HepG2 (cell line): ENCODE measurements around the gene CARMIL3. TPM values are rescaled to one million over a fixed set of nuclear protein-coding genes. Genes with fewer than 3 reads are reported as not detected.

Experiments
- AFF4 ChIP-seq: sonication (generic); formaldehyde crosslinking; IDR thresholded peaks from 2 replicates; pipeline ENCODE4 v1.4.0; 2020; ENCODE audit warnings: missing genetic modification reagents
- AHR ChIP-seq: IDR thresholded peaks from 2 replicates; pipeline ENCODE4 v1.6.1; 2018; ENCODE audit warnings: missing genetic modification reagents, missing compliant biosample characterization
- AKAP8 ChIP-seq: sonication (generic); formaldehyde crosslinking; IDR thresholded peaks from 2 replicates; pipeline ENCODE4 v1.5.1; 2020; ENCODE audit warnings: mild to moderate bottlenecking, missing genetic modification reagents
- ASH2L ChIP-seq: fragments of 300-600, 200-600 bp; sonication (generic); IDR thresholded peaks from 2 replicates; pipeline ENCODE4 v1.7.0; 2017; ENCODE audit warnings: low read depth, mild to moderate bottlenecking, moderate library complexity, mixed read lengths, low read length; ENCODE audit not compliant: insufficient read length
- BCLAF1 ChIP-seq: fragments of 450-650 bp; IDR thresholded peaks from 2 replicates; pipeline ENCODE4 v1.6.1; 2017; ENCODE audit warnings: mild to moderate bottlenecking
- BRCA1 ChIP-seq: sonication (generic); formaldehyde crosslinking; IDR thresholded peaks from 2 replicates; pipeline ENCODE4 v1.4.0; 2020; ENCODE audit warnings: missing genetic modification reagents
- CBFB ChIP-seq: sonication (generic); formaldehyde crosslinking; IDR thresholded peaks from 2 replicates; pipeline ENCODE4 v1.4.0; 2020; ENCODE audit warnings: missing genetic modification reagents
- HCFC1 ChIP-seq: fragments of 150-350 bp; IDR thresholded peaks from 2 replicates; pipeline ENCODE4 v1.6.1; 2014; ENCODE audit warnings: low read depth, low read length
- JUN ChIP-seq: sonication (generic); formaldehyde crosslinking; IDR thresholded peaks from 2 replicates; pipeline ENCODE4 v1.4.0; 2020; ENCODE audit warnings: mild to moderate bottlenecking, missing genetic modification reagents
- MAFG ChIP-seq: sonication (generic); formaldehyde crosslinking; IDR thresholded peaks from 2 replicates; pipeline ENCODE4 v1.5.1; 2020; ENCODE audit warnings: mild to moderate bottlenecking, missing genetic modification reagents
- NR1H2 ChIP-seq: sonication (generic); formaldehyde crosslinking; IDR thresholded peaks from 2 replicates; pipeline ENCODE4 v1.8.1; 2022; ENCODE audit warnings: low read depth, missing genetic modification reagents, borderline replicate concordance
- POLR2A ChIP-seq, 2 experiments: IDR thresholded peaks; 2 replicates each; pipeline ENCODE4 v1.6.1; 2011; ENCODE audit warnings: low read depth in 2 of 2, low read length in 2 of 2, mild to moderate bottlenecking in 1 of 2, moderate library complexity in 1 of 2; ENCODE audit not compliant: insufficient read depth in 1 of 2
- SMARCE1 ChIP-seq: fragments of 450-650 bp; IDR thresholded peaks from 2 replicates; pipeline ENCODE4 v1.6.1; 2017; ENCODE audit warnings: borderline replicate concordance
- SMC3 ChIP-seq: IDR thresholded peaks from 2 replicates; pipeline ENCODE4 v1.6.1; 2011; ENCODE audit warnings: low read length, improper control_type of control experiment
- SOX6 ChIP-seq, 2 experiments: fragments of 450-650 bp in 1 of 2; sonication (generic) in 1 of 2; formaldehyde crosslinking in 1 of 2; IDR thresholded peaks; 2 replicates each; pipeline versions ENCODE4 v1.4.0 to v1.6.1; 2017 to 2020; ENCODE audit warnings: antibody characterized with exemption in 1 of 2, mild to moderate bottlenecking in 1 of 2, missing genetic modification reagents in 1 of 2
- SRSF1 ChIP-seq: fragments of 200-400 bp; formaldehyde crosslinking; optimal IDR thresholded peaks from 2 replicates; pipeline ENCODE3; 2017; ENCODE audit warnings: mild to moderate bottlenecking, low read depth, low read length, moderate library complexity
- STAG1 ChIP-seq: sonication (generic); formaldehyde crosslinking; IDR thresholded peaks from 2 replicates; pipeline ENCODE4 v1.4.0; 2020; ENCODE audit warnings: missing genetic modification reagents
- THRA ChIP-seq: sonication (generic); formaldehyde crosslinking; IDR thresholded peaks from 2 replicates; pipeline ENCODE4 v1.4.0; 2020; ENCODE audit warnings: missing genetic modification reagents, borderline replicate concordance
- ZNF317 ChIP-seq: sonication (generic); formaldehyde crosslinking; IDR thresholded peaks from 2 replicates; pipeline ENCODE4 v1.5.0; 2020; ENCODE audit warnings: mild to moderate bottlenecking, missing genetic modification reagents
- ZNF333 ChIP-seq: sonication (generic); formaldehyde crosslinking; IDR thresholded peaks from 2 replicates; pipeline ENCODE4 v1.4.0; 2020; ENCODE audit warnings: mild to moderate bottlenecking, missing genetic modification reagents, borderline replicate concordance
- ZNF549 ChIP-seq: sonication (generic); formaldehyde crosslinking; IDR thresholded peaks from 2 replicates; pipeline ENCODE4 v1.5.0; 2020; ENCODE audit warnings: missing genetic modification reagents
- ZNF639 ChIP-seq: conservative IDR thresholded peaks from 2 replicates; pipeline ENCODE4 v1.6.1; 2018; ENCODE audit warnings: missing genetic modification reagents
- polyA plus RNA-seq, 8 experiments: library from polyadenylated mRNA; depleted of rRNA in 3 of 8; stranded (reverse) in 7 of 8; unstranded in 1 of 8; fragments of >200 nt; fragmentation: Illumina TruSeq in 4 of 8; extraction: Trizol in 4 of 8; gene quantifications; 2 replicates each; pipeline versions ENCODE4 v1.2.1 to v1.2.3, GENCODE V29; 2011 to 2016; ENCODE audit warnings: low read depth in 4 of 8, missing spikeins in 1 of 8, mixed read lengths in 1 of 8; ENCODE audit not compliant: insufficient read depth in 1 of 8
- total RNA-seq, 5 experiments: library from RNA; depleted of rRNA; stranded (reverse); fragments of >200 nt; fragmentation: Illumina TruSeq; extraction: Trizol; gene quantifications; 2 replicates each; pipeline ENCODE4 v1.2.3, GENCODE V29; 2016; ENCODE audit warnings: low read depth in 1 of 5

Gene CARMIL3
- total and polyA plus RNA-seq, 2 of the 13 experiments (the other 11 are each of a cell fraction or from before 2014, with no cell fraction given) = 0.27 to 0.55 TPM

GRCh38 chr14:24081739-24082211 is 30.0 kb downstream of the CARMIL3 start (continued):
- TF ChIP-seq AFF4 (CRISPR knock-in tag) (no peak), BRCA1 (CRISPR knock-in tag) (peak; percentile 10; the same call in 1 of the 2 replicates), ZNF639 (CRISPR knock-in tag) (no peak), JUN (CRISPR knock-in tag) (no peak), ZNF333 (CRISPR knock-in tag) (no peak; the same call in 1 of the 2 replicates), MAFG (CRISPR knock-in tag) (no peak), CBFB (CRISPR knock-in tag) (no peak), THRA (CRISPR knock-in tag) (0 out of 2 replicates have a peak, but pooled peaks have one; percentile 6), ZNF317 (CRISPR knock-in tag) (no peak), SMARCE1 (no peak), NR1H2 (CRISPR knock-in tag) (peak; percentile 41; the same call in 1 of the 2 replicates), ZNF549 (CRISPR knock-in tag) (peak; percentile 77), ASH2L (peak; percentile 35), BCLAF1 (no peak), POLR2A (IDR thresholded peaks at IDR 0.05; ENCODE audit: insufficient read depth in 1 of 2, low read depth in 2 of 2, low read length in 2 of 2) (0 out of 4 replicates have a peak, but pooled peaks of 1 of the 2 experiments have one; percentile 9), SMC3 (no peak), STAG1 (CRISPR knock-in tag) (no peak; the same call in 1 of the 2 replicates), HCFC1 (no peak), SOX6 (IDR thresholded peaks at IDR 0.05) (no peak), SOX6 (CRISPR knock-in tag; IDR thresholded peaks at IDR 0.05) (peak; percentile 5; the same call in 1 of the 2 replicates), SRSF1 (no peak), AKAP8 (CRISPR knock-in tag) (no peak), AHR (CRISPR knock-in tag) (0 out of 2 replicates have a peak, but pooled peaks have one; percentile 11)
